Ovary (tissue), 9 donors: ENCODE data around the gene DOCK1. TPM values are rescaled to one million over a fixed set of nuclear protein-coding genes. Genes with fewer than 3 reads are reported as not detected.

Experiments used
- DNase-seq, 5 donors: peaks; one replicate each; pipeline ENCODE4 v3.0.0-alpha.2; 2019 to 2020
- H3K27ac ChIP-seq, 2 donors: fragments of 200-600 bp; one replicate each; pipeline versions ENCODE4 v1.5.1 to v1.8.0; 2019 to 2022
- H3K27me3 ChIP-seq: fragments of 200-600 bp; one replicate; pipeline ENCODE4 v1.8.0; 2022
- H3K36me3 ChIP-seq: fragments of 200-600 bp; sonication (generic); one replicate; pipeline ENCODE4 v1.5.1; 2019
- H3K4me1 ChIP-seq: one replicate; pipeline ENCODE4 v1.8.1; 2013; ENCODE audit warnings: mild to moderate bottlenecking, moderate library complexity; ENCODE audit not compliant: insufficient read depth
- H3K4me3 ChIP-seq: fragments of 200-600 bp; sonication (generic); one replicate; pipeline ENCODE4 v1.5.1; 2017
- H3K9me3 ChIP-seq, 2 donors: fragments of 200-600 bp in 1 of 2; sonication (generic) in 1 of 2; one replicate each; pipeline versions ENCODE4 v1.5.1 to v1.8.1; 2013 to 2019; ENCODE audit warnings: mild to moderate bottlenecking in 1 of 2, moderate library complexity in 1 of 2
- CTCF ChIP-seq, 3 donors: fragments of 450-650 bp in 2 of 3; fragments of 200-600 bp in 1 of 3; IDR thresholded peaks; one replicate each; pipeline versions ENCODE4 v1.5.1 to v1.8.0; 2016 to 2022; ENCODE audit warnings: antibody characterized with exemption in 3 of 3, mild to moderate bottlenecking in 1 of 3
- EP300 ChIP-seq: sonication (generic); formaldehyde crosslinking; IDR thresholded peaks from one replicate; pipeline ENCODE4 v1.6.1; 2017; ENCODE audit warnings: antibody characterized with exemption
- POLR2A ChIP-seq: fragments of 450-650 bp; IDR thresholded peaks from one replicate; pipeline ENCODE4 v1.6.1; 2017; ENCODE audit warnings: antibody characterized with exemption, mild to moderate bottlenecking, moderate library complexity
- WGBS, 3 donors: extraction: QIAGEN DNeasy Blood & Tissue Kit in 1 of 3; methylation state at CpG; one replicate each; pipeline versions ENCODE4 v1.1.5 to v1.1.7; 2013 to 2017; 5-methylcytosine and 5-hydroxymethylcytosine counted together
- intact Hi-C, 4 donors: fragments of 100-400 bp; cut with DNase I; formaldehyde crosslinking; loops; one replicate each; pipeline versions ENCODE4 v1.11.0 to v1.15.1; 2022 to 2023
- polyA plus RNA-seq, 2 donors: library from polyadenylated mRNA; stranded (reverse); fragments of 200-250 nt in 1 of 2; fragments of 350-450 nt in 1 of 2; fragmentation: Illumina TruSeq in 1 of 2; extraction: RNeasy Lipid Tissue Mini Kit (QIAGEN cat#74804) in 1 of 2; gene quantifications; one replicate each; pipeline ENCODE4 v1.2.3, GENCODE V29; 2013 to 2014
- total RNA-seq, 7 donors: library from RNA; depleted of rRNA in 2 of 7; stranded (reverse); fragments of >200 nt in 2 of 7; fragmentation: NEBNext Ultra II Directional in 3 of 7; extraction: Animal tissue kit (Norgen Biotek cat#: 25700) in 3 of 7; gene quantifications; one replicate each; pipeline versions ENCODE4 v1.1.0 to v1.2.4, GENCODE V29; 2016 to 2023
- donor health status: DM: no; HTN: no; CAD: no; lungs with moderate emphysema.
- donor health status: DM: no; HTN: no; CAD: no.
- donor health status: Bipolar disorder and iron deficiency.
- donor health status: DM: yes; HTN: yes; CAD: no.
- donor health status: DM: no; HTN: no; CAD: no.
- donor health status: DM: yes; HTN: yes; CAD: no.

DOCK1 gene
- total and polyA plus RNA-seq, 9 donors = 24.7 to 68.3 (median 51.1) TPM

GRCh38 chr10:126905776-126906703 lies 812 bp downstream of the DOCK1 start:
- H3K9me3 ChIP-seq = no peaks in the 10 kb centered on the region
- H3K27me3 ChIP-seq = no peaks in the 10 kb centered on the region
- peaks cover 5% of the 10 kb centered on the region for H3K4me1 ChIP-seq
- DNase-seq = peak; percentile 30 to 67 (median 45)
- H3K27ac ChIP-seq = peak overlapping the region; percentile 80 to 91
- H3K4me3 ChIP-seq = peak overlapping the region; percentile 81
- H3K36me3 ChIP-seq = no peaks in the 10 kb centered on the region
- 5 to 14% (median 5%) methylated on average over 53 to 84 of the region's 84 CpGs for WGBS, 3 donors
- intact Hi-C loops = no loop called here
- TF ChIP-seq POLR2A (no peak), EP300 (no peak), CTCF (IDR thresholded peaks at IDR 0.05) (no peak)

- intact Hi-C loops = no loop called here
- H3K36me3 ChIP-seq = no peaks in the 10 kb centered on the region
- 87 to 90% (median 88%) methylated on average over 14 of the region's 14 CpGs for WGBS, 3 donors
- H3K27ac ChIP-seq = peak overlapping the region; percentile 80 to 91
- no peak for DNase-seq
- no peak overlapping the region for H3K4me3 ChIP-seq
- H3K9me3 ChIP-seq = no peaks in the 10 kb centered on the region
- no peaks in the 10 kb centered on the region for H3K27me3 ChIP-seq
- TF ChIP-seq EP300 = no peak
- peaks cover 5% of the 10 kb centered on the region for H3K4me1 ChIP-seq
These were observed 1.6 kb downstream of the DOCK1 start for GRCh38 chr10:126906704-126907422.

- H3K27ac ChIP-seq = no peak overlapping the region
- no peak for DNase-seq
- no peak overlapping the region for H3K4me3 ChIP-seq
- H3K36me3 ChIP-seq = no peaks in the 10 kb centered on the region
- no peaks in the 10 kb centered on the region for H3K9me3 ChIP-seq
- peaks cover 5% of the 10 kb centered on the region for H3K4me1 ChIP-seq
- intact Hi-C loops = no loop called here
- H3K27me3 ChIP-seq = no peaks in the 10 kb centered on the region
- WGBS, 3 donors = 96 to 97% (median 96%) methylated on average over 9 of the region's 9 CpGs
- TF ChIP-seq CTCF (IDR thresholded peaks at IDR 0.05) (no peak), POLR2A (no peak)
These were observed 2.3 kb downstream of the DOCK1 start for GRCh38 chr10:126907423-126907970.

GRCh38 chr10:126908225-126908624 lies 3.0 kb downstream of the DOCK1 start:
- 75 to 86% (median 81%) methylated on average over 5 of the region's 5 CpGs for WGBS, 3 donors
- Histone ChIP-seq H3K27ac (no peak overlapping the region), H3K9me3 (no peaks in the 10 kb centered on the region), H3K4me3 (no peak overlapping the region), H3K4me1 (peaks cover 5% of the 10 kb centered on the region), H3K36me3 (no peaks in the 10 kb centered on the region), H3K27me3 (no peaks in the 10 kb centered on the region)
- DNase-seq = no peak
- intact Hi-C loops = no loop called here
- TF ChIP-seq CTCF (IDR thresholded peaks at IDR 0.05) (no peak), POLR2A (no peak), EP300 (no peak)
